ENCODE data around the gene STX19.

Gene STX19

DNA sequence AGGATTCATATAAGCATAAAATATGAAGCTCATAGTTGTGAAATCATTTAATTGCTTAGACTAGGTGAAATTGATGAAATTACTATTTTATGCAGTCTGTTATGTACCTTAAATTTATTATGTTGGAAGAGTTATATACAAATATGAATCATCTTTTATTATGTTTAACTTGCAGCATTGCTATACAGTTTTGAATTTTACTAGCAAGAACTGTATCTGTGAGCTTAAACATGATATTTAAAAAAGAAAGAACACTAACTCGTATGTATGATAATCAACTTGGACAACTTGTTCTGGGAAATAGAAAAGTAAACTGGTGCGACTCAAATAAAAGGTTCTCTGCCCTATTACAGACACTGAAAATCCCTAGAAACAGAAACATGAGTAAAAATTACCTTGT lies 1.8 kb downstream of the STX19 start:
- no peak for DNase-seq

DNA sequence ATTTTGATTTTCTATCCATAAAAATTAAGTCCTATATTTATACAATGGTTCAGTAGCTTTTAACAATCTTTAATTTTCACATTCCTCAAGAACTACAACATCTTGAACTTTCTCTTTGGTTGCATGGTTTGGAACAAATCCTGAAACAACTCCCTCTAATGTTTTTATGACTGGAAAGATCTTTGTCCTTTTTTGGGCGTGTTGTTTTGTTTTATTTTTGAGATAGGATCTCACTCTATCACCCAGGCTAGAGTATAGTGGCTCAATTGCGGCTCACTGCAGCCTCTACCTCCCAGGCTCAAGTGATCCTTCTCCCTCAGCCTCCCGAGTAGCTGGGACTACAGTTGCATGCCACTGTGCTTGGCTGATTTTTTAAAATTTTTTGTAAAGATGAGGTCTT lies 4.0 kb downstream of the STX19 start:
- DNase-seq, result no peak

DNA sequence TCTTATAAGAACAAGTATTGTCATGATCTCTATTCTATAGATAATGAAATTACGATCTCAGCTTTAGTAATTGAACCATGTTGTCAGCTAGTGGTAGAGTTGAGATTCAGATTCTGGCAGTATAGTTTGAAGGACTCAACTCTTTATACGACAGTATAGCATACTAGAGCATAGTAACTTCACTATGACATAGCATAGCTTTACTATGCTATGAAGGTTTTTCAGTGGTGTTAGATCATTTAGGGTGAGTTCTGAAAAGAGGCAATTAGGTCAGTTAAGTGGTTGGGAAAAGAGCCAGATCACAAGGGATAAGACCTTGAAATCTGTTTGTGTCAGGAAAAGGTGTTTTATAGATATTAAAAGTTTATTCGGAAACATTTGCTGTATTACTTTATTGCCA lies 8.1 kb downstream of the STX19 start:
- no peak for DNase-seq

DNA sequence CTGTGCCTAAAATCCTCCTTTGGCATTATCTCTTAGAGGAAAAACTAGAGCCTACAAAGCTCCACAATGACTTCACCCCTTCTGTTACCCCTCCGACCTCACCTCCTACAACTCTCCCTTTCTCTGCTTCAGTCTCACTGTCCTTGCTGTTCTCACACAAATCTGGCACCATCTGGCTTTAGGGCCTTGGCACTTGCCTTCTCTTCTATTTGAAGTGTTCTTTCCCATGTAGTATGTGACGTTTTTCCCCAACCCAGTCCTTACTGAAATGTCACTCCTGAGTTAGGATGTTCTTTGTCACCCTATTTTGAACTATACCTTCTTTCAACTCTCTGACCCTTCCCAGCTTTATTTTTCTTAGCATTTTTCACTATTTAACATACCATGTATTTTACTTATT lies 8.7 kb downstream of the STX19 start:
- DNase-seq, result no peak

DNA sequence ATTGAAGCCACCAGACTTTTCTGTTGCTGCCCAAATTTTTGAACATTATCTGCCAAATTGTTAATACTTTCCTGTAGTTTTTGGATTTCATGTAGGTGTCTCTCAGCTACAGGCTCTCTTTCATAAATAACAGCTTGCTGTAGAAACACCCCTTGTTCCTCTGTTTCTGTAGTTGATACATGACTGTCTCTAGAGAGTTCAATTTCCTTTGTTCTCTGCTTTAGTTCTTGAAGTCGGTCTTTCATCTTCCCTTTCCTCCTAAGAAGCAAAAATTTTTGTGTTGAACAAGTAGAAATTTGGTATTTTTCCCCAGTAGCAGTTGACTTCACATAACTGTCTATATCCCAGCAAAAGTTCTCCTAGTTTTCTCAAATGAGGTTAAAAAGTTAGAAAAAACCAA lies 13.4 kb downstream of the STX19 start:
- DNase-seq, result no peak

DNA sequence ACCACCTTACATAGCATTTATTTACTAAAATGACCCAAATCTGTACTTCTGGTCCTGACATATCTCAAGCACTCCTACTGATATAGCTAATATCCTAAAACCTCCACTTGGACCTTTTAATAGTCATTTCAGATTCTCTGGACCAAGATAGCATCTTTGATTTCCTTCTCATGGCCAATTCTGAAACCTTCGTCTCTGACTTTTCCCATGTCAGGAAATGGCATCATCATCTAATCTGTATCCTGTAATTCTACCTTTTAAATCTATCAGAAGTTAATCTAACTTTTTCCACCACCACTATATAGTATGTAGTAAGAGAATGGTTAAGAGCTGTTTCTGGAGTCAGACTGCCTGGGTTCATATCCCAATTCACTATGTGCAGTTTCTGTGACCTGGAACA lies 16.2 kb downstream of the STX19 start:
- no peak for DNase-seq

DNA sequence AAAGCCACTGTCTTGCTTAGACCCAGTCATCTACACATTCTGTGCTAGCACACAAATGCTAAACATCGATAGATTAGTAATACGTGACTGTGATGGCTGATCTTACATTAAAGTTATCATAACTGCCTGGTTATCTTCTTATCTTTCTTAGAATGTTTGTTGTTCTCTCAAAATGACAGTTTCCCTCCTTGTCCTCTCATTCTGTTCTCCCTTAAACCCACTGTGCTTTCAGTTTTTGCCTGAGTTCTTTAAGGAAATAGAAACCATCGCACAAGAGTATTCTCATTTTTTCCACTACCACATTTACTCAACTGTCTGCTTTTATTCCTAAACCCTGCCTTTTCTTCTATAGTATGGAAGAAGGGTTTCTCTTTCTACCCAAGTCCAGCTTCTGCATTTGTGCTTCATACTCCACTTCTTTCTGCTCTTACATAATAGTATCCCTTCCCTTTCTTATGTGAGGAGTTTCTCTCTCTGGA lies 17.1 kb downstream of the STX19 start:
- DNase-seq, result no peak

DNA sequence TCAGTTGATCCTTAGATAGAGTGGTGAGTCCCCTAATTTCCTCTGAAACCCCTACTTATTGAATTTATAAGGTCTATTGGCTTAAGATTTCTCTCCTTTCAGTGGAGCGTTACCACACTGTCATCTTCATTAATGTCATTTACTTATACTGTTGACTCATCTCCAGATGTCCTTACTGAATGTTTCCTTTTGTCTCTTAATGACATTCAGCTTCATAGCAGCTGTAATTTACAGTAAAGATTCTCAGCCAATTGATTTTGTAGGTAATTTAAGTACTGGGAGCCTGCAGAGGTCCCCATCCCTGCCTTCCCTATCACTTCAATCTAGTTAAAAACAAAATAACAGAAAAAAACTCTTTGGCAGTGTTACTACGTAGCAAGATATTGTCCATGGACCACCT lies 18.8 kb downstream of the STX19 start:
- no peak for DNase-seq

DNA sequence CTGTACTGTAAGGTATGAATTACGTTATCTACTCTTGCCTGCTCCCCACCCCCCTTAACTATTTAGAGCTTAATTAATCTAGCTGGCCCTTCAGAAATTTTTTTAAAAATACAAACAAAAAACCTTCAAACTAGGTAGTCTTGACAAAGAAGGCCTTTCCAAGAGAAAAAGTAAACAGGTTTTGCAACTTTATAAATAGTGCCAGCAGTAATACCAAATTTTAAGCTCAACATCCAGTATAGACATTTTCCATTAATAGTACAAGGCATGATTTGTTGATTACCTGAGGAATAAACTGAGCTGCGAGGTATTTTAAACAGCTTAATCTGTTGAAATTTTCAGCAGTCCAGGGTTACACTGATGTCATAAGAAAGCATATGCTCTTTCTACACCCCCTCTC lies 20.1 kb downstream of the STX19 start:
- DNase-seq, result no peak

DNA sequence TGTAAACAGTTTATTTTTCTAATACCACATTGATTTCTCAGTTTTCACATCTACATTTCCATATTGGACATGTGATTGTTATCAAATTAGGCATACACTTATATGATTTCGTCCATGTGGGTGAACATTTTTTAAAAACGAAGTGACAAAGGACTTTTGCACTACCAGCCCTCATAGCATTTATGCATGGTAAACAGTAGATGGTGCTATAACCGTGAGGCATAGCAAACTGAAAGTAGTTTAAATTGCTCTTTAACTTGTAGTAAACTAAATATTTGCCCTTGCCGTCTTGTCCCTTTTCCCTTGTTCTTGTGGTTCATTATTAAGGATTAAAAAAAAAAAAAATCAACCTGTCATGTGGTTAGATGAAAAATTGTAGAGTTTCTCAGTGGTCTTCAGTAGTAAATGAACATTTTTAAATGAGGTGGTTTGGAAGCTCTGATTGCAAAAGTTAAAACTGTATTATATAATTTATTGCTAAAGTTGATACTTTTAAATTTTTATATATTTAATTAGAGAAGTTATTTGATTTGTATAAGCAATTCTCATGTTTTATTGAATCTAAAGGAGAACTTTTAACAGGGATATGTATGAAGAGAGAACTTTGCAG lies 24.0 kb downstream of the STX19 start:
- peak; percentile 9 for DNase-seq

DNA sequence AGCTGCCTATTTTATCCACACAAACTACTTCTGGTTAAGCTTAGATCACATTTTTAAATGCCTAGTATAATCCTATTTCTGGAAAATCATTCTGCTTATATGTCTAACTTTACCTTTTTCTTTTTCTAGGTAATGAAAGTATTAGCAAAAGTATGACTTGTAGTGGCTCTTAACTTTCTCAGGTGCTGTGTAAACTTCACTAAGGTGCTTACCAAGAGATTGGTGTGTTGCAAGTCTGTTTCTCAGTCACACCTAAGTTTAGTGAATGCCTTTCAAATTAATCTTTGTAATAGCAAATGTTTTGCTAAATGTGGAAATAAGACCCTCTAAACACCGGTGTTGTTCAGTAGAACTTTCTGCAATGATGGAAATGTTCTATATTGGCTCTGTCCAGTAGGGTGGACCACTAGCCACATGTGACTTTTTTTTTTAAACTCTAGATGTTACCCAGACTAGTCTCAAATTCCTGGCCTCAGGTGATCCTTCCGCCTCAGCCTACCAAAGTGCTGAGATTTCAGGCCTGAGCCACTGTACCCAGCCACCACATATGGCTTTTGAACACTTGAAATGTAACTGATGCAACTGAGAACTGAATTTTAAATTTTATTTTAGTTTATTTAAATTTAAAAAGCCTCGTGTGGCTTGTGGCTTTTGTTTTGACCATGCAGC lies 26.4 kb downstream of the STX19 start:
- no peak for DNase-seq

DNA sequence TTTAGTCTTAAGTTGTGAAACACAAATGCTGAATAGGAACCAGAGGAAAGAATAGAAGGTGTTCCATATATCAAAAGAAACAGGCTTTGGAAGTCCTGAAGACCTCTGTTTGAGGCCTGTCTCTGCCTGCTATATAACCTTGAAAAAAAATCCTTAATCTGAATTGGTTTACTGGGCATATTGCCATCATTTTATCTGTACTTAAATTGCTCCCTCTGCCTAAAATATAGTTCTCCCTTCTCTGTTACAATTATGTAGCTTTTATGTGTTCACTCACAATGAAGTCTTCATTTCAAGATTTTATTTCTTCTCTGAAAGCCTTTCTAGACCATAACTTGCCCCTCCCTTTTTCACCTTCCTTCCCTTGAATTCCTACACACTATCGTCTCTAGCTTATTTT lies 27.2 kb downstream of the STX19 start:
- no peak for DNase-seq

DNA sequence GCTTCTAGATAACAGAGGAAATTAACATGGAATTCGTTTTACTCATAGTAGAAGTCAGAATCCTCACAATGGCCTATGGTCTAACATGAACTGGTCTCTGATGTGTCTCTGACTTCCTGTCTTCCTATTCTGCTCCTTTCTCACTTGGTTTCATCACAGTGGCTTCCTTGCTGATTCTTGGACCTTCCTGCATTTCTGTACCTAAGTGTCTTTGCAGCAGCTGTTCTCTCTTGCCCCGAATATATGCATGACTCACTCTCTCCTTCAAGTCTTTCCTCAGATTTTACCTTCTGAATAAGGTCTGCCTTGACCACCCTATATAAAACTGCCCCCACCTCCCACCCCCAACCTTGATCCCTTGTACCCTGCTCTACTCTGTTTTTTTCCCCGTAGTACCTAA lies 34.3 kb downstream of the STX19 start:
- no peak for DNase-seq

DNA sequence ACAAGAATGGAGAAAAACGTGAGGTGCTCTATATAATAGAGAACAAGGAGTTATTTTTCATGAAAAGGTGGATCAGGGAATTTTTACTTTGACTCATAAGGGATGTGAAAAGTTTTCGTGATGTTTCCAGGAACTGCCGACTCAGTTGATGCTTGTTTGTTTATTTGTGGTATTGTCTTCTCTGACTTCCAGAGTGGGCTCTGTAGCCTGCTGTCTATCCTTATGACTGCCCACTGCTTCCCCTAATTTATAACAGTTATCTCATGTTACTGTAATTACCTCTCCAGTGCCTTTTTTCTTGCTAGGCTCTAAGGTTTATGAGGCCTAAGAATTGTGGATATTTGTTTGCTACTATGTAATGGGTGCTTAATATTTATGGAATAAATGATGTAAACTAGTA lies 36.2 kb downstream of the STX19 start:
- no peak for DNase-seq

DNA sequence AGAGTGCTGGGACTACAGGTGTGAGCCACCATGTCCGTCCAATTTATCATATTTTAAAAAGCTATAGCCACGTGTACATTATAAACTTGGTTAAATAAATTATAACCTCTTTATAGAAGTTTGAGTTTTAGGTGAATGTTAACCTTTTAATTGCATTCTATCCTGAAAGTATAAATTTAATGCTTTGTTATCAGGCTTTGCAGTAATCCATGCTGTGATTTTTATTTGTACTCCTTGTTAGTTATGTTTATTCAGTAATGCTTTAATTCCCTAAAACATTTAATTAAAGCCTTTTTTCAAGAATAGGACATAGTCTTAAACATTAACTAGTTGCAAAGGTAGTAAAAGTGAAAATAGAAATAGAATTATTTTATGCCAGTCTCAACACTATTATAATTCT lies 36.8 kb downstream of the STX19 start:
- no peak for DNase-seq

DNA sequence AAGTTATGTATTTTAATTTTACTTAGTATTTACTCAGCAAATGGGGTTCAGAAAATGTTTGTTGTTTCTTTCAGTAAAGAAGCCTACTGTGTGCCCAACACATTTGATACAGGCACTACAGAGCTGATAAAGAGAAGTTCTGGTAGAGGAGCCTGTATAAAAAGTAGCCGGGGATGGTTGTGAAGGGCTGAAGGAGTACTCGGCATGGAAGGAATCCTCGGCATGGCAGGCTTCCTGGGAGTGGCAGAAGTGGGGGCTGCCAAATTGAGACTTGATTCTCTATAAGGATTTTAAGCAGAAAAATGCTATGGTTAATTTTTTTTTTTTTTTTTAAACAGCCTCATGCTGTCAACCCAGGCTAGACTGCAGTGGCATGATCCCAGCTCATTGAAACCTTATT lies 39.2 kb downstream of the STX19 start:
- DNase-seq, result no peak

DNA sequence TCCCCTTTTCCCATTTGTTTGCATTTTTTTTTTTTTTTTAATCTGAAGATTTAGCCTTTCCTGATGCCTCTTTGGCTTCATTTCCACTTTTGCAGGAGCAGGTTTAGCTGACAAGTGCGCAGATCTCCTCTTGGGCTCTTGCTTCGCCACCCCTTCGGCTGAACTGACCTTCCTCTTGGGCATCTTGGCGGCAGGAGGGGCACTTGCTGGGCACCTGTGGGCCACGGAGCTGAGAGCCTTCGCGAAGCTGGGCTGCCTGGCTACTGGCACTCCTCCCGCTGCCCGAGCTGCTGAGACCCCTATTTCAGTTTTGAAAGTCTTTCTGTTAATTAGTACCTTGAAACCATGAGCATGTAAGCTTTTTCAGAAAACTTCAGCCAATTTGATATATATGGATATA lies 39.6 kb downstream of the STX19 start:
- no peak for DNase-seq

DNA sequence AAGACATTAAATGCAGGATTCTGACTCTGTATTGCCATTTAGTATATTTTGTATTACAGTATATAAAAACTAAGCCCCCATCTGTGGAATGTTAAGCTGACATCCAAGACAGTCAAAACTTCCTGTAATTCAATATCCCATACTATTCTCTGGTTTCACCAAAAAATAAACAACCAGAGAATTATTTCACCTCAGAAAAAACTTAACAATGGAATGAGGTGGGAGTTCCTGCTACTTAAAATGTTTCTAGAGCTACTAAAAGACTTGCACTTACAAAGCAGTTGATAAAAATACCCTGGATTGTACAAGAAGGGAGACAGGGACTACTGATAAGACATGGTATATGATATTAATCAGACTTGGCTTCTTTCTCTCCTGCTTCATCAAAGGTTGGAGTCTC lies 40.1 kb downstream of the STX19 start:
- no peak for DNase-seq

DNA sequence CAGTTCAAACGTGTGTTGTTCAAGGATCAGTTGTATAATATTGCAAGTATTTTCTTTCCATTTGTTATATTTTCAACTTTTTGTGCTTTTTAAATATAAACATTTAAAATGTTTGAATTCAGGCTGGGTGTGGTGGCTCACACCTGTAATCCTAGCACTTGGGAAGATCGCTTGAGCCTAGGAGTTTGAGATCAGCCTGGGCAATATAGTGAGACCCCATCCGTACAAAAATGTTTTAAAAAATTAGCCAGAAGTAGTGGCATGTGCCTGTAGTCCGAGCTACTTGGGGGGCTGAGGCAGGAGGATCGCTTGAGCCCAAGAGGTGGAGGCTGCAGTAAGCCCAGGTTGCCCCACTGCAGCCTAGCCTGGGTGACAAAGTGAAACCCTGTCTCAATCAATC lies 43.8 kb downstream of the STX19 start:
- DNase-seq, result no peak

DNA sequence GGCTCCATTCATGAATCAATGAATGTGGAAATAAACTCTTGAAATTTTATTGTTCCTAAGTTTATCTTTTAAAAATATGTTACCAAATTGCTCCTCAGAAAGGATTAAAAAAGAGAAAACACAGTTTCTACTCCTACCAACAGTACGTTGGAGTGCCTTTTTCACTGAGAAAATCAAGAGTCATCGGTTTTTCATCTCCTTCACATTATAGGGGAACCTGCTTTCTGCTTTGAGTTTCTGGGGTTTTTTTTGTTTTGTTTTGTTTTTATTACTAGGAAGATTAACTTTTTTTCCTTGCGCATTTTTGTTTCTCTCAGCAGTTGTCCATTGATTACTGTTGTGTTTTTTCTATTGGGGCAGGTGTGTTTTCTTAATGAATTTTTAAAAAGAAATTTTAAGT lies 45.0 kb downstream of the STX19 start:
- no peak for DNase-seq

DNA sequence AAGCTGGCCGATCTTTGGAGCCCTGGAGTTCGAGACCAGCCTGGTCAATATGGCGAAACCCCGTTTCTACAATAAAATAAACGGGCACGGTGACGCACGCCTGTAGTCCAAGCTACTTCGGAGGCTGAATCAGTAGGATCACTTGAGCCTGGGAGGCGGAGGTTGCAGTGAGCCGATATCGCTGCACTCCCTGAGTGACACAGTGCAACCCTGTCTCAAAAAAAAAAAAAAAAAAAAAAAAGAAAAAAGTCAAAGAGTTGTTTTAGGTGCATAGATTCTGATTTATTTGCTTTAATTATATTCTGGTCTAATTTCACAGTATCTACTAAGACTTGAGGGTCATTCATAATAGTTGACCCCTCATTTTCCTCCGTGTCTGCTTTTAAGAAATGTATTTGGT lies 46.7 kb downstream of the STX19 start:
- no peak for DNase-seq

DNA sequence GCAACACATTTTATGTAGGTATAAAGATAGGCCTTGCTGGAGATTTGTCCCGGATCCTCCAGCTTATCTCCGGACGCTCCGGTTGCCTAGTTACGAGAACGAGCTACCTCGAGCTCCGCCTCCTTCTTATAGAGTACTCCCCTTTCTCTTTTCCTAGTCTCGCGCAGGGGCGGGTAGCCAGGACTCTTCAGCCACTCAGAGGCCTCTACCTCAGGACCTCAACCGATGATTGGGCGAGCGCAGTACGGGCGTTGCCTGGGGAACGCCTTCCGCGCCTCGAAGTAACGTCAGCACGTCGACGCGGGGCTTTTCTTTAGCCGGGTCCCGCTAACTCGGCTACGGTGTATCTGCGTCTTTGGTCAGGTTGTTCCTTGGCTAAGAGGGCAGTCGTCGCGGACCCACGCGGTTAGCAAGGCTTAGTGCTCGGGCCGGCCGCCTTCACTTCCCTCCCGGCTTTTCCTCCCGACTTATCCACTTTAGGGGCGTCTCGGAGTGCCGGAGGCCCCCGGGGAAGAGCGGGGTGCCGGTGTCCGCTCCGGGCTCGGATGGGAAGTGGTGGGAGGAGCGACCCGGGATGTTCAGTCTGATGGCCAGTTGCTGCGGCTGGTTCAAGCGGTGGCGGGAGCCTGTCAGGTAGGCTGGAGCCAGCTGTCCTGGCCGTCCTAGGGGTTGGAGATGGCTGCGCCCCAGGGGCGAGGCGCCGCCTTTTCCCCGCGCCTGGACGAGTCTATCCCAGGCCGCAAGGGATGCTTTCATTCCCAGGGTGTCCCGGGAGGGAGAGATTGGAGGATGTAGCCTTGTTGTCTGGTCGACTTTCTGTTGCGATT lies 48.3 kb downstream of the STX19 start, which contains the start of gene ARL13B:
TSS of gene ARL13B (plus strand) at position 306 of the 827 bp plus-strand sequence. CDS start at position 575, 269 bp downstream.
- DNase-seq, result peak; percentile 93

DNA sequence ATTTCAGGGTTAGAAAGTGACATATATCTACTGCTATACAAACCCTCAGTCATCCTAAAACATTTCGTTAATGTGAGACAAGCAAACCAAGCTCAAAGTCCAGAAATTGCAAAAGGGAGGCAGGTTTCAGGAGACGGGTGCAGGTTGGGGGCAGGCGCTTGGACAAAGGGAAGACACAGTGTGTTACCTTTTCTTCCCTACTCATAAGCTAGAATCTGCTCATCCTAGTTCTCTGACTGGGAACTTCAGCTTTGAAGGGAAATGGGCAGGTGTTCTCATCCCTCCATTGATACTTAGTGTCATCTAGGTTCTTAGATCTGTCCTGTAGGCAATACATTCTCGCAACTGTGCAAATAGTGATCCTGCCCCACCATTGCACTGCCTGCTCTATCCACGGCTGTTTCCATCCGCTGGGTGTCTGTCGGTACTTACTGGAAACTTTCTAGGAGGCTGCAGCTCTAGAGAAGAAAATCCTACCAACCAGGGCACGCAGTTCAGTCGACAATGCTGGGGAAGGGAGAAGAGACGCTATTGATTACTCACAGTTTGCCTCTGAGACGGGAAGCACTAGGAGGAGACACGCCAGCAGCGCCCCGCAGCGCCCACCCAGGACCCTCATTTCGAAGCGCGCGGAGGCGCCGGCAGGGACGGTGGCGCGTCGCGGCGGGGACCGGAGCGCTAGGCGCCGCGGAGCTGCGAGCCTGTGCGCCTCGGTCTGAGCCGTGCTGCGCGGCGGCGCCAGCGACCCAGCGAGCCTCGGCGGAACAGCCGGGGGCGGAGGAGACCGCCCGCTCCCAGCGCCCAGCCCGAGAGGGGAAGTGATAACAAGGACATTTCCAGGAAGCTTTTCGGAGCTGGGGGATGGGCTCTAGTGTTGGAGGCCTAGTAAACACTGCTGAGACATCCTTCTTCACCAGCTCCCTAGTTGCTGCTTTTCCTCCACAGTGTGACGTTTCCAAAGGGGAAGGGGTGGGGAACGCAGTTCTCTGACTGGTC lies 55.0 kb downstream of the STX19 start, which contains the start of gene PROS1:
TSS of gene PROS1 (minus strand) at position 766 of the 996 bp plus-strand sequence. CDS start at position 619, 147 bp downstream.
- DNase-seq, result peak; percentile 11

Data from NCI-H1694 treated with DMSO at 0.1 percent for 48 hours (cell line).